PFSK-1 (cell line): ENCODE data around the gene MYDGF.

Source experiments
- FOXP2 ChIP-seq: optimal IDR thresholded peaks from 2 replicates; pipeline ENCODE3; 2011; ENCODE audit warnings: borderline replicate concordance, control low read depth, inconsistent platforms; ENCODE audit not compliant: insufficient read depth; ENCODE audit errors: extremely low read length, extremely low read depth
- POLR2AphosphoS5 ChIP-seq: IDR thresholded peaks from 2 replicates; pipeline ENCODE4 v1.6.1; 2012; ENCODE audit warnings: low read depth, mild to moderate bottlenecking, control low read depth, low read length, moderate library complexity
- REST ChIP-seq, 2 experiments: IDR thresholded peaks; 2 replicates each; pipeline versions ENCODE4 v1.6.1 to v1.8.0; 2011 to 2012; ENCODE audit warnings: low read depth in 2 of 2, low read length in 2 of 2, control low read depth in 1 of 2, inconsistent platforms in 1 of 2, mild to moderate bottlenecking in 1 of 2, moderate library complexity in 1 of 2; ENCODE audit not compliant: insufficient read depth in 1 of 2
- SIN3A ChIP-seq: IDR thresholded peaks from 2 replicates; pipeline ENCODE4 v1.6.1; 2012; ENCODE audit warnings: mild to moderate bottlenecking, low read length, moderate library complexity, borderline replicate concordance; ENCODE audit not compliant: insufficient read depth
- TAF1 ChIP-seq: IDR thresholded peaks from 2 replicates; pipeline ENCODE4 v1.6.1; 2012; ENCODE audit warnings: low read length, control low read depth, borderline replicate concordance; ENCODE audit not compliant: insufficient read depth

Gene MYDGF

DNA sequence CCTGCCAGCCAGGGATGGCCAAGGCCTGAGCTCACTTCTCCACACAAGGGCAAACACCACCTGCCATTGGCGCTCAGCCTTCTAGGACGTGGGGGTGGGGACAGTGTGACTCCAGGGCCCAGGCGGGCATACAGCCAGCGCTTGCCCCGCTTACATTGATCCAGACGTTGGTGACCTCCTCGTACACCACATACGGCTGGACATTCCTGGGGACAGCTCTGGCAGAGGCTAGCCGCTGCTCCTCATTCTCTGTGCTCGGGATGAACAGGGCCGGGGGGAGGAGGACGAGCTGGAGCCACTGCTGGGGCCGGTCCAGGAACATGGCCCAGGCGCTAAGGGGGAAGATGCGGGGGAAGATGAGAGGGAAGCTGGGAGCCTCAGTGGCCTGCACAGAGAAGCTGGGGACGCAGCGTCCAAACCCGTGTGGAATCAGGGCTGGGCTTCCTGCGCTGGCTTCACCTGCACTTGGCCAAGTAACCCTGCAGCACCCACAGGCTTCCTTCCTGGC is 25.1 kb upstream of the MYDGF start:
- TF ChIP-seq REST (IDR thresholded peaks at IDR 0.05; ENCODE audit: insufficient read depth in 1 of 2, low read depth in 2 of 2, low read length in 2 of 2), result no peak
- TF ChIP-seq FOXP2, result no peak
- no peak for TF ChIP-seq TAF1
- TF ChIP-seq POLR2AphosphoS5, result no peak
- no peak for TF ChIP-seq SIN3A

GRCh38 chr19:4694211-4694987 is 24.3 kb upstream of the MYDGF start:
- TF ChIP-seq POLR2AphosphoS5 (no peak), TAF1 (no peak), FOXP2 (no peak), REST (IDR thresholded peaks at IDR 0.05; ENCODE audit: insufficient read depth in 1 of 2, low read depth in 2 of 2, low read length in 2 of 2) (no peak), SIN3A (no peak)

DNA sequence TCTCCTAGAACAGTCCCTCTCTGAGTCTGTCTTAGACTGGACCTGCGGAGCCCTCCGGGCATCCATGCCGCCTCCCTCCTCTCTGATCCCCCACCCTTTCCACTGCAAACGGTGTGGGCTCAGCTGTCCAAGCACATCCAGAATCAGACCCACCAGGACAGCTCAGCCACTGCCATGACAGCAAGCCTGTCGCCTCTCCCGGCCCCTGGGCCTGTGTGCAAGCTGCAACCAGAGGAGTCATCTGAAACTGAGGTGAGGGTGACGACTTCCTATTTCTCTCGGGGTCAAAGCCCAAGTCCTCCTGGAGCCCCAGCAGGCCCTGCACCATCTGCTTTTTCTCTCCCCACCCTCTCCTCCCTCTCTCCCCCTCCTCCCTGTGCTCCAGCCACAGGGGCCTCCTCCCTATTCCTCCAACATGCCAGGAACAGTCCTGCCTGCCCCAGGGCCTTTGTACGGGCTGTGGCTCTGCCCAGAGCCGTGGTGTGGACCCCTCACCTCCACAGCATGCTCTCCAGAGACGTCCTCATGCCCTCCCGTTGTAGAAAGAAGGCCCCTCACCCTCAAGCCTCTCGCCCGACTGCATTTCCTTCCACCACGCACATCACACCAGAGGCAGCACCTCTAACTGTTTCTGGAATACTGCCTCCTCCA is 23.5 kb upstream of the MYDGF start:
- TF ChIP-seq FOXP2, result no peak
- no peak for TF ChIP-seq SIN3A
- TF ChIP-seq POLR2AphosphoS5, result no peak
- no peak for TF ChIP-seq TAF1
- TF ChIP-seq REST (IDR thresholded peaks at IDR 0.05; ENCODE audit: insufficient read depth in 1 of 2, low read depth in 2 of 2, low read length in 2 of 2), result no peak

- TF ChIP-seq FOXP2 (no peak), SIN3A (no peak), REST (IDR thresholded peaks at IDR 0.05; ENCODE audit: insufficient read depth in 1 of 2, low read depth in 2 of 2, low read length in 2 of 2) (no peak), TAF1 (no peak), POLR2AphosphoS5 (no peak)
Observed at GRCh38 chr19:4693078-4693350, 22.9 kb upstream of the MYDGF start.
